ENCODE results near the gene NOTCH3. TPM values are rescaled to one million over a fixed set of nuclear protein-coding genes. Genes with fewer than 3 reads are reported as not detected.

The NOTCH3 gene
- total and polyA plus RNA-seq, 2 of the 8 experiments (the other 6 are each of a cell fraction or from before 2014, with no cell fraction given): 37.5 to 107 TPM

DNA sequence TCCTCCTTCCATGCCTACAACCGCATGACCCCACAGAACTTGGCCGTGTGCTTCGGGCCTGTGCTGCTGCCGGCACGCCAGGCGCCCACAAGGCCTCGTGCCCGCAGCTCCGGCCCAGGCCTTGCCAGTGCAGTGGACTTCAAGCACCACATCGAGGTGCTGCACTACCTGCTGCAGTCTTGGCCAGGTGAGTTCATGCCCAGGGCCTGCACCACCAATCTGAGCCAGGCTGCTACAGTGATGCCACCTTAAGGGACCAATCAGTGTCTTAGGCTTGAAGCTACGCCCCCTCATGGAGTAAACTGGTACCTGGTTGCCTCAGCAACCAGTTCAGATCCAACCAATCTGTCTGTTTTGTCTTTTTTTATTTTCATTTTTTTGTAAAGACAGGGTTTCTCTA lies 88.4 kb downstream of the NOTCH3 start:
- peaks cover 4 to 10% (median 6%) of the 10 kb centered on the region in 4 experiments for H3K4me1 ChIP-seq (replicated peaks in 1 of 4; ENCODE audit: control insufficient read depth in 3 of 4, insufficient read depth in 4 of 4, low read length in 3 of 4)
- POLR2A ChIA-PET (ENCODE audit: partially characterized antibody): interaction anchor here (0.6 to 7.9 kb wide), 10 partner anchors 9 to 812 kb away, joined by 3 to 67 read pairs (median 3); partner anchors contain the start of genes AKAP8L and EPHX3
- no peak overlapping the region for H3K27ac ChIP-seq (ENCODE audit: low read depth, low read length)
- no peak overlapping the region for H3K56ac ChIP-seq (replicated peaks; ENCODE audit: insufficient read length, low read depth, low read length)
- H4K91ac ChIP-seq (replicated peaks; ENCODE audit: insufficient read length, low read length): no peak overlapping the region
- H2BK20ac ChIP-seq (ENCODE audit: low read length): no peak overlapping the region
- no peak overlapping the region for H3K4me2 ChIP-seq (ENCODE audit: insufficient read depth in 1 of 2, low read depth in 2 of 2, low read length in 2 of 2)
- no peak overlapping the region for H3K14ac ChIP-seq (ENCODE audit: insufficient read length)
- FAIRE-seq (peak; percentile 75), DNase-seq (ENCODE audit: low read depth in 1 of 2, low spot score in 2 of 2) (peak in 1 of 2 experiments; percentile 50)
- no peak overlapping the region for H3K23ac ChIP-seq (ENCODE audit: insufficient read length)
- CTCF ChIA-PET (ENCODE audit: partially characterized antibody): interaction anchor here (0.6 to 4.5 kb wide), 9 partner anchors 8 to 448 kb away, joined by 3 to 37 read pairs (median 3); no protein-coding TSS in a partner anchor
- no peak overlapping the region for H2AFZ ChIP-seq (ENCODE audit: low read length)
- no peak overlapping the region for H4K5ac ChIP-seq (ENCODE audit: insufficient read length, low read depth, low read length)
- no peak overlapping the region for H2BK120ac ChIP-seq (replicated peaks; ENCODE audit: low read depth, low read length)
- no peak overlapping the region for H3K9ac ChIP-seq (replicated peaks in 1 of 4; ENCODE audit: extremely low read depth in 1 of 4, low read depth in 3 of 4, low read length in 3 of 4)
- H3K4me3 ChIP-seq (ENCODE audit: extremely low read depth in 1 of 4, insufficient read depth in 2 of 4, low read depth in 3 of 4, low read length in 4 of 4): no peak overlapping the region
- no peak for TF ChIP-seq CTBP2 (IDR thresholded peaks at IDR 0.05; ENCODE audit: borderline replicate concordance, insufficient read depth, insufficient read length, low read length)
- TF ChIP-seq, protein P1, sequence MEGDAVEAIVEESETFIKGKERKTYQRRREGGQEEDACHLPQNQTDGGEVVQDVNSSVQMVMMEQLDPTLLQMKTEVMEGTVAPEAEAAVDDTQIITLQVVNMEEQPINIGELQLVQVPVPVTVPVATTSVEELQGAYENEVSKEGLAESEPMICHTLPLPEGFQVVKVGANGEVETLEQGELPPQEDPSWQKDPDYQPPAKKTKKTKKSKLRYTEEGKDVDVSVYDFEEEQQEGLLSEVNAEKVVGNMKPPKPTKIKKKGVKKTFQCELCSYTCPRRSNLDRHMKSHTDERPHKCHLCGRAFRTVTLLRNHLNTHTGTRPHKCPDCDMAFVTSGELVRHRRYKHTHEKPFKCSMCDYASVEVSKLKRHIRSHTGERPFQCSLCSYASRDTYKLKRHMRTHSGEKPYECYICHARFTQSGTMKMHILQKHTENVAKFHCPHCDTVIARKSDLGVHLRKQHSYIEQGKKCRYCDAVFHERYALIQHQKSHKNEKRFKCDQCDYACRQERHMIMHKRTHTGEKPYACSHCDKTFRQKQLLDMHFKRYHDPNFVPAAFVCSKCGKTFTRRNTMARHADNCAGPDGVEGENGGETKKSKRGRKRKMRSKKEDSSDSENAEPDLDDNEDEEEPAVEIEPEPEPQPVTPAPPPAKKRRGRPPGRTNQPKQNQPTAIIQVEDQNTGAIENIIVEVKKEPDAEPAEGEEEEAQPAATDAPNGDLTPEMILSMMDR (IDR thresholded peaks at IDR 0.05; ENCODE audit: control extremely low read depth in 1 of 3, insufficient read depth in 1 of 3, low read depth in 1 of 3, low read length in 3 of 3): peak in 2 of 3 experiments; percentile 18 to 38; a peak in 2 of 4 replicates
- H3K27me3 ChIP-seq (replicated peaks in 1 of 4; ENCODE audit: control insufficient read depth in 3 of 4, extremely low read depth in 1 of 4, insufficient read depth in 3 of 4, low read length in 3 of 4): no peaks in the 10 kb centered on the region
- H3K4ac ChIP-seq (replicated peaks; ENCODE audit: insufficient read length, low read depth, low read length): no peak overlapping the region
- no peak overlapping the region for H2AK5ac ChIP-seq (ENCODE audit: low read depth, low read length)
- 89% methylated on average over 11 of the region's 11 CpGs; no CpG with 5 or more reads in 1 of the 2 experiments for WGBS, 2 experiments (ENCODE audit: extremely low coverage in 1 of 2, insufficient coverage in 1 of 2, insufficient read length in 1 of 2, insufficient replicate concordance in 2 of 2, low coverage in 1 of 2, low lambda C conversion rate in 2 of 2, missing lambda C conversion rate in 1 of 2)
- peaks cover 25 to 65% (median 50%) of the 10 kb centered on the region in 4 experiments for H3K36me3 ChIP-seq (ENCODE audit: control insufficient read depth in 2 of 4, insufficient read depth in 4 of 4, low read length in 3 of 4)
- no peak overlapping the region for H4K8ac ChIP-seq (ENCODE audit: extremely low read depth, insufficient read depth, low read length)
- peaks cover 0 to 11% of the 10 kb centered on the region in 2 experiments; a peak in 2 of 4 replicates for H3K79me2 ChIP-seq (ENCODE audit: control insufficient read depth in 1 of 2, insufficient read depth in 2 of 2, low read length in 2 of 2)
- H4K20me1 ChIP-seq (replicated peaks in 1 of 2; ENCODE audit: control insufficient read depth in 1 of 2, insufficient read depth in 2 of 2, low read length in 2 of 2): peaks cover 2 to 7% of the 10 kb centered on the region in 2 experiments
- H2BK15ac ChIP-seq (ENCODE audit: low read length): no peak overlapping the region
- H3K79me1 ChIP-seq (ENCODE audit: low read depth, low read length): no peaks in the 10 kb centered on the region; the same call in 1 of the 2 replicates
- H2BK12ac ChIP-seq (ENCODE audit: low read depth, low read length): no peak overlapping the region
- H3K23me2 ChIP-seq (ENCODE audit: low read depth, low read length): peaks cover 9% of the 10 kb centered on the region
- no peaks in the 10 kb centered on the region for H3K9me3 ChIP-seq (ENCODE audit: insufficient read depth in 2 of 2, low read depth in 1 of 2, low read length in 1 of 2)
- H2BK5ac ChIP-seq (ENCODE audit: low read depth, low read length): no peak overlapping the region
- no peak overlapping the region for H3K18ac ChIP-seq (ENCODE audit: extremely low read depth, low read length)

All from H1 (cell line).